GM12878 (cell line): ENCODE data around the gene C16orf82. TPM values are rescaled to one million over a fixed set of nuclear protein-coding genes. Genes with fewer than 3 reads are reported as not detected.

Experiments
- BHLHE40 ChIP-seq, 2 experiments: fragments of 450-650 bp in 1 of 2; IDR thresholded peaks; 2 replicates each; pipeline ENCODE4 v1.6.1; 2011 to 2017; ENCODE audit warnings: low read depth in 2 of 2, borderline replicate concordance in 1 of 2, improper control_type of control experiment in 1 of 2, low read length in 1 of 2, mild to moderate bottlenecking in 1 of 2
- DPF2 ChIP-seq: fragments of 450-650 bp; IDR thresholded peaks from 2 replicates; pipeline ENCODE4 v1.6.1; 2017; ENCODE audit warnings: mild to moderate bottlenecking
- EP300 ChIP-seq, 2 experiments: fragments of 150-350 bp in 1 of 2; IDR thresholded peaks; 2 replicates each; pipeline ENCODE4 v1.6.1; 2011 to 2012; ENCODE audit warnings: low read depth in 2 of 2, low read length in 2 of 2, borderline replicate concordance in 1 of 2, improper control_type of control experiment in 1 of 2, inconsistent platforms in 1 of 2; ENCODE audit not compliant: control insufficient read depth in 1 of 2
- FOXM1 ChIP-seq: IDR thresholded peaks from 2 replicates; pipeline ENCODE4 v1.6.1; 2012; ENCODE audit warnings: low read depth, mild to moderate bottlenecking, inconsistent platforms, low read length, moderate library complexity
- IRF3 ChIP-seq: fragments of 450-650 bp; IDR thresholded peaks from 2 replicates; pipeline ENCODE4 v1.6.1; 2014; ENCODE audit warnings: mild to moderate bottlenecking
- KAT2A ChIP-seq: conservative IDR thresholded peaks from 2 replicates; pipeline ENCODE4 v1.6.1; 2011; ENCODE audit warnings: low read depth, low read length; ENCODE audit not compliant: control insufficient read depth
- KDM1A ChIP-seq: fragments of 200-600 bp; sonication (generic); IDR thresholded peaks from 2 replicates; pipeline ENCODE4 v1.6.1; 2016; ENCODE audit warnings: borderline replicate concordance
- KLF5 ChIP-seq: fragments of 450-650 bp; IDR thresholded peaks from 2 replicates; pipeline ENCODE4 v1.6.1; 2014; ENCODE audit warnings: mild to moderate bottlenecking; ENCODE audit not compliant: partially characterized antibody
- MEF2A ChIP-seq: IDR thresholded peaks from 2 replicates; pipeline ENCODE4 v1.6.1; 2011; ENCODE audit warnings: low read depth, mild to moderate bottlenecking, low read length, moderate library complexity; ENCODE audit not compliant: insufficient read depth
- MYB ChIP-seq: fragments of 150-350 bp; IDR thresholded peaks from 2 replicates; pipeline ENCODE4 v1.6.1; 2014; ENCODE audit warnings: mild to moderate bottlenecking, low read depth, low read length, borderline replicate concordance
- POLR2A ChIP-seq: IDR thresholded peaks from 2 replicates; pipeline ENCODE4 v1.6.1; 2011; ENCODE audit warnings: low read depth, mild to moderate bottlenecking, low read length
- RFX5 ChIP-seq: IDR thresholded peaks from 2 replicates; pipeline ENCODE4 v1.6.1; 2011; ENCODE audit warnings: low read depth, low read length, improper control_type of control experiment
- SMARCA5 ChIP-seq: fragments of 450-650 bp; IDR thresholded peaks from 2 replicates; pipeline ENCODE4 v1.6.1; 2017; ENCODE audit warnings: mild to moderate bottlenecking
- SUZ12 ChIP-seq: fragments of 200-600 bp; sonication (generic); IDR thresholded peaks from one replicate; pipeline ENCODE4 v1.6.1; 2018; ENCODE audit warnings: antibody characterized with exemption, mild to moderate bottlenecking; ENCODE audit not compliant: unreplicated experiment
- USF1 ChIP-seq: IDR thresholded peaks from 2 replicates; pipeline ENCODE4 v1.6.1; 2011; ENCODE audit warnings: borderline replicate concordance, low read depth, mild to moderate bottlenecking, moderate library complexity, mixed read lengths, low read length; ENCODE audit not compliant: insufficient read depth; ENCODE audit errors: extremely low read length
- YBX1 ChIP-seq: fragments of 450-650 bp; IDR thresholded peaks from 2 replicates; pipeline ENCODE4 v1.6.1; 2016; ENCODE audit warnings: antibody characterized with exemption
- YY1 ChIP-seq: IDR thresholded peaks from 2 replicates; pipeline ENCODE4 v1.6.1; 2011; ENCODE audit warnings: low read depth, mild to moderate bottlenecking, low read length
- ZBTB40 ChIP-seq: fragments of 450-650 bp; IDR thresholded peaks from 2 replicates; pipeline ENCODE4 v1.6.1; 2016; ENCODE audit warnings: mild to moderate bottlenecking, moderate library complexity, borderline replicate concordance
- ZNF274 ChIP-seq: IDR thresholded peaks from one replicate; pipeline ENCODE4 v1.8.0; 2011; ENCODE audit not compliant: insufficient read length, insufficient read depth
- polyA plus RNA-seq, 11 experiments: library from polyadenylated mRNA; depleted of rRNA in 4 of 11; unstranded in 6 of 11; stranded (reverse) in 5 of 11; fragments of >200 nt; fragmentation: Nextera tagmentation in 4 of 11; fragmentation: Illumina TruSeq in 1 of 11; extraction: Ambion mirVana in 4 of 11; extraction: Trizol in 1 of 11; gene quantifications; 1 replicate in 1 of 11; 2 replicates in 10 of 11; pipeline versions ENCODE4 v1.2.1 to v1.2.3, GENCODE V29; 2011 to 2016; ENCODE audit warnings: inconsistent platforms in 2 of 11, missing spikeins in 2 of 11, low read depth in 1 of 11
- total RNA-seq, 4 experiments: library from RNA; depleted of rRNA in 3 of 4; stranded (reverse); fragments of >200 nt in 3 of 4; fragmentation: Illumina TruSeq in 1 of 4; extraction: Trizol in 1 of 4; gene quantifications; 2 replicates each; pipeline versions ENCODE4 v1.2.1 to v1.2.3, GENCODE V29; 2013 to 2021
- TF ChIP-seq, protein P1 (sequence below), 3 experiments: IDR thresholded peaks in 2 of 3; conservative IDR thresholded peaks in 1 of 3; 2 replicates each; pipeline ENCODE4 v1.5.1; 2011; ENCODE audit warnings: low read depth in 3 of 3, low read length in 3 of 3, mild to moderate bottlenecking in 3 of 3, control low read depth in 2 of 3, moderate library complexity in 2 of 3, inconsistent platforms in 1 of 3, mixed read lengths in 1 of 3; ENCODE audit not compliant: control insufficient read depth in 2 of 3, insufficient read depth in 1 of 3; ENCODE audit errors: extremely low read depth in 1 of 3

The C16orf82 gene
- total and polyA plus RNA-seq, 10 of the 15 experiments (the other 5 are each of a cell fraction or from before 2014, with no cell fraction given): not detected

DNA sequence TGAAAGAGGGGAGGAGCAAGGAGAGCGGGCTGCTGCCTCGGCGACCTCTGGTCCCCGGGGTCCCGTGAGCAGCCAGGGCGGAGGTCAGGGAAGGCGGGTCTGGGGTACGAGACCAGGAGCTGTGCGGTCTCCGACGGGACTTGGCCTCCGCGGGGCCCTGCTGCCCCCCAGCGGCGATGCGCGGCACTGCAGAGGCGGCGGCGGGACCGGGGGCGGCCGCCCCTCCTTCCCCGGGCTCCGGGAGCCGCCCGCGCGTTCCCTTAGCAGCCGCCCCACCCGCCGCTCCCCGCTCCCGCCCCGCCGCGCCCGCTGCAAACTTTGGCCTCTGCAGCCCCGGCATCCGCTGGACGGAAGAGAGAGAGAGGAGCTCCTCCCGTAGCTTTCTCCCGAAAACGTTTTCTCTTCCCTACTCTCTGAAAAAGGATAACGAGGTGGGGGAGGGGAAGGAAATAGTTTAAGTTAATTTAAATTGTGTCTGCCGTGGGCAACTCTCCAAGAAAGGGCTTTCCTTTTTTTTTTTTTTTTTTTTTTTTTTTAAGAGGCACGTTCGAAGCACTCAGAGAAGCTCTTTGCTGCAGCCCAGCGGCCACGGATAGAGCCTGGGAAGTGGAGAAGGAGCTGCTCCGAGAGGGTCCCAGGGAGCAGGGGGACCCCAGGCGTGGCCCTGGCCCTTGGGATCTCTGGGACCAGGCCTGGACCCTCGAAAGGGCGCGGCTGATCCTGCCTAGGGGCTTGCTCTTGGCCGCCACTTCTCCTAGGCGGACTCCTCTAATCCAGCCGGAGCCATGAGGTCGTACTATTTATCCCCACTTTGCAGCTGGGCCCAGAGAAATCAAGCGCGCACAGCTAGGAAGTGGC lies 43.2 kb downstream of the C16orf82 start (continued):
- TF ChIP-seq MYB: no peak
- TF ChIP-seq, protein P1, sequence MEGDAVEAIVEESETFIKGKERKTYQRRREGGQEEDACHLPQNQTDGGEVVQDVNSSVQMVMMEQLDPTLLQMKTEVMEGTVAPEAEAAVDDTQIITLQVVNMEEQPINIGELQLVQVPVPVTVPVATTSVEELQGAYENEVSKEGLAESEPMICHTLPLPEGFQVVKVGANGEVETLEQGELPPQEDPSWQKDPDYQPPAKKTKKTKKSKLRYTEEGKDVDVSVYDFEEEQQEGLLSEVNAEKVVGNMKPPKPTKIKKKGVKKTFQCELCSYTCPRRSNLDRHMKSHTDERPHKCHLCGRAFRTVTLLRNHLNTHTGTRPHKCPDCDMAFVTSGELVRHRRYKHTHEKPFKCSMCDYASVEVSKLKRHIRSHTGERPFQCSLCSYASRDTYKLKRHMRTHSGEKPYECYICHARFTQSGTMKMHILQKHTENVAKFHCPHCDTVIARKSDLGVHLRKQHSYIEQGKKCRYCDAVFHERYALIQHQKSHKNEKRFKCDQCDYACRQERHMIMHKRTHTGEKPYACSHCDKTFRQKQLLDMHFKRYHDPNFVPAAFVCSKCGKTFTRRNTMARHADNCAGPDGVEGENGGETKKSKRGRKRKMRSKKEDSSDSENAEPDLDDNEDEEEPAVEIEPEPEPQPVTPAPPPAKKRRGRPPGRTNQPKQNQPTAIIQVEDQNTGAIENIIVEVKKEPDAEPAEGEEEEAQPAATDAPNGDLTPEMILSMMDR (IDR thresholded peaks at IDR 0.05 in 2 of 3, conservative IDR thresholded peaks at IDR 0.05 in 1 of 3; ENCODE audit: control insufficient read depth in 2 of 3, extremely low read depth in 1 of 3, insufficient read depth in 1 of 3, low read depth in 3 of 3, low read length in 3 of 3): peak; percentile 70 to 87 (median 82)
- 0 out of 2 replicates have a peak, but pooled peaks have one; percentile 32 for TF ChIP-seq YY1
- TF ChIP-seq ZNF274: no peak
- no peak for TF ChIP-seq KDM1A
- TF ChIP-seq KLF5: no peak
- TF ChIP-seq FOXM1: no peak
- TF ChIP-seq KAT2A: no peak
- TF ChIP-seq SUZ12: no peak
- TF ChIP-seq IRF3: no peak
- no peak for TF ChIP-seq USF1
- TF ChIP-seq MEF2A: no peak
- TF ChIP-seq ZBTB40: no peak
- TF ChIP-seq BHLHE40 (IDR thresholded peaks at IDR 0.05; ENCODE audit: borderline replicate concordance in 1 of 2, low read depth in 2 of 2, low read length in 1 of 2): peak in 1 of 2 experiments; percentile 47; a peak in 2 of 4 replicates
- no peak for TF ChIP-seq YBX1
- TF ChIP-seq SMARCA5: no peak
- no peak for TF ChIP-seq EP300 (IDR thresholded peaks at IDR 0.05; ENCODE audit: borderline replicate concordance in 1 of 2, control insufficient read depth in 1 of 2, low read depth in 2 of 2, low read length in 2 of 2)
- no peak for TF ChIP-seq POLR2A
- TF ChIP-seq RFX5: no peak
- TF ChIP-seq DPF2: no peak
